T1000 (cell line): ENCODE measurements around the gene FBXL5.
A peak's percentile ranks its signal among the peaks of the same experiment; 100 is the strongest.

Experiments
- DNase-seq: peaks from one replicate; lab custom pipeline; 2025; ENCODE audit warnings: mixed read lengths; lab: John Stamatoyannopoulos, UW

Gene FBXL5, protein sequence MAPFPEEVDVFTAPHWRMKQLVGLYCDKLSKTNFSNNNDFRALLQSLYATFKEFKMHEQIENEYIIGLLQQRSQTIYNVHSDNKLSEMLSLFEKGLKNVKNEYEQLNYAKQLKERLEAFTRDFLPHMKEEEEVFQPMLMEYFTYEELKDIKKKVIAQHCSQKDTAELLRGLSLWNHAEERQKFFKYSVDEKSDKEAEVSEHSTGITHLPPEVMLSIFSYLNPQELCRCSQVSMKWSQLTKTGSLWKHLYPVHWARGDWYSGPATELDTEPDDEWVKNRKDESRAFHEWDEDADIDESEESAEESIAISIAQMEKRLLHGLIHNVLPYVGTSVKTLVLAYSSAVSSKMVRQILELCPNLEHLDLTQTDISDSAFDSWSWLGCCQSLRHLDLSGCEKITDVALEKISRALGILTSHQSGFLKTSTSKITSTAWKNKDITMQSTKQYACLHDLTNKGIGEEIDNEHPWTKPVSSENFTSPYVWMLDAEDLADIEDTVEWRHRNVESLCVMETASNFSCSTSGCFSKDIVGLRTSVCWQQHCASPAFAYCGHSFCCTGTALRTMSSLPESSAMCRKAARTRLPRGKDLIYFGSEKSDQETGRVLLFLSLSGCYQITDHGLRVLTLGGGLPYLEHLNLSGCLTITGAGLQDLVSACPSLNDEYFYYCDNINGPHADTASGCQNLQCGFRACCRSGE

DNA sequence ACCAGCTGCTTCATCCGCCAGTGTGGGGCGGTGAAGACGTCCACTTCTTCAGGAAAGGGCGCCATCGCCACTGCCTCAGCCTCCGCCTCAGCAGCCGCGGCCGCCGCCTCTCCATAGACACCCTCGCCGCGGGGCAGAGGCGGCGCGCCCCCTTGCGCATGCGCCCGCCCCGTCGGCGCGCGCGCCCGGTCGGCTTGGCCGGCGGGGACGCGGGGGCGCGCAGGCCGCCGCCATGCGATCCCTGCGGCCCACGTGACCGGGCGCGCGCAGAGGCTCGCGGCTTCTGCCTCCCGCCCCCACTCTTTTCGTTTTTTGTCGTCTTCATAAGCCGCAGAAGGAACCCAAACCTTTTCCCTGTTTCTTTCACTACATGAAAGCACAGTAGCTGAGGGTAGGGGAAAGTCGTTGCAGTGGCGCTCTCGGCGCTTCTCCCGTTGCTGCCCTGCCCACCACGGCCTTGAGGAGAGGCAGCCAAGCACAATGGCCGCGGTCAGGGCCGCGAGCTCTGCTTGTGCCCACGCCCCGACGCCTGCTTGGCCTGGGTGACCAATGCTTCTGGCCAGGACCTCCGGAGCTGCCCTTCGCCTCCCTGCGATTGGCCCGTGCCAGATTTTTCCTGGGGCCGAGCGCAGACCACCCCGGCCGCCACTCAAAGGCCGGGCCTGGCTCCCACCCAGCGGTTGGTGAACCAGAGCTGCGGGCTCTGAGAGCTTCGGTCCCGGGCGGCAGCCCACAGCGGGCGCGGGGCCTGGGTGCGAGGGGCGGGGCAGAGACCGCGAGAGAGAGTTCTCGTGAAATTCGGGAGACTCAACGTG, at the start of gene FBXL5:
TSS of gene FBXL5 (minus strand) at position 135 of the 815 bp plus-strand sequence. CDS start at position 65, 70 bp downstream.
- DNase-seq, result peak; percentile 87

DNA sequence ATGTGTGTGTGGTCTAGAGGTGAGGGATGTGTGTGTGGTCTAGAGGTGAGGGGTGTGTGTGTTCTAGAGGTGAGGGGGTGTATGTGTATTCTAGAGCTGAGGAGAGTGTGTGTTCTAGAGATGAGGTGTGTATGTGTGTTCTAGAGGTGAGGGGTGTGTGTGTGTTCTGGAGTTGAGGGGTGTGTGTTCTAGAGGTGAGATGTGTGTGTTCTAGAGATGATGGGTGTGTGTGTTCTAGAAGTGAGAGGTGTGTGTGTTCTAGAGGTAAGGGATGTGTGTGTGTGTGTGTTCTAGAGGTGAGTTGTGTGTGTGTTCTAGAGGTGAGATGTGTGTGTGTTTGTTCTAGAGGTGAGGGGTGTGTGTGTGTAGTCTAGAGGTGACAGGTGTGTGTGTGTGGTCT, 49.0 kb upstream of the FBXL5 start:
- DNase-seq, result no peak

DNA sequence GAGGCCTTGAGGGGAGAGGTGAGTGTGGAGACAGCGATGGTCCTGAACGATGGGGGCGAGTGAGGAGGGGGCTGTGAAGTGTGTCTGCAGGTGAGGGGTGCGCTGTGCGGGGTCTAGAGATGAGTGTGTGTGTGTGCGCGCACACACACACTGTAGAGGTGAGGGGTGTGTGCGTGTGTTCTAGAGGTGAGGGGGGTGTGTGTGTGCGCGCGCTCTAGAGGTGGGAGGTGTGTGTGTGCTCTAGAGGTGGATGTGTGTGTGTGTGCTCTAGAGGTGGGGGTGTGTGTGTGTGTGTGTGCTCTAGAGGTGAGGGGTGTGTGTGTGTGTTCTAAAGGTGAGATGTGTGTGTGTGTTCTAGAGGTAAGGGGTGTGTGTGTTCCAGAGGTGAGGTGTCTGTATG, 48.3 kb upstream of the FBXL5 start:
- no peak for DNase-seq

DNA sequence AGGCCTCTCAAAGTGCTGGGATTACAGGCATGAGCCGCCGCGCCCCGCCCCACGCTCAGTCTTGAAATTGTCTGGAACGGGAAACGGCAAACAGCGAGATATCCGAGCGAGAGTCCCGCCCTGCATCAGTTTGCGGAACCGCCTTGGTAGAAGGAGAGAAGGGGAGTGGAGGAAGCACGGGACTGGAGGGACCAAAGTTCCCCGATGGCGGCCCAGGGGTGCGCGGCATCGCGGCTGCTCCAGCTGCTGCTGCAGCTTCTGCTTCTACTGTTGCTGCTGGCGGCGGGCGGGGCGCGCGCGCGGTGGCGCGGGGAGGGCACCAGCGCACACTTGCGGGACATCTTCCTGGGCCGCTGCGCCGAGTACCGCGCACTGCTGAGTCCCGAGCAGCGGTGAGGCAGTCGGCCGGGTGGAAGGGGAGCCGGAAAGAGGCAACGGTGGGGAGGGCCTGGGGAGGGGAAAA, 47.8 kb upstream of the FBXL5 start, which contains the start of gene BST1:
TSS of gene BST1 (plus strand) at position 125 of the 463 bp plus-strand sequence. CDS start at position 205, 80 bp downstream.
- no peak for DNase-seq

DNA sequence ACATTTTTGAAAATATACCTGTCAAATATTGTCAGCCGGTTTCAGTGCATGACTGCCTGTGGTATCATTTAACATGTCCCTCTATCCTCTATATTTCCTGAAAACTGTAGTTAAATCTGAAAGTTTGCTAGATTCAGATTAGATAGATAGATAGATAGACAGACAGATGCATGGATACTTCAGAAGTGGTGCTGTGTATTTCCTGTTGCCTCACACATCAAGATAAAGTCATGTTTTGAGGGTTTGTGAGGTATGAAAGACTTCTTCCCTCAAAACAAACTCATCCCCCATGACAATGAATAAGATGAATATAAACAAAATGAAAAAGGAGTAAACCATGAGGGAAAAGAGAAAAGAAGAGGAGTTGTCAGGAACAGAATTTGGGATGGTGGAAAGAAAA, 41.7 kb upstream of the FBXL5 start:
- no peak for DNase-seq

DNA sequence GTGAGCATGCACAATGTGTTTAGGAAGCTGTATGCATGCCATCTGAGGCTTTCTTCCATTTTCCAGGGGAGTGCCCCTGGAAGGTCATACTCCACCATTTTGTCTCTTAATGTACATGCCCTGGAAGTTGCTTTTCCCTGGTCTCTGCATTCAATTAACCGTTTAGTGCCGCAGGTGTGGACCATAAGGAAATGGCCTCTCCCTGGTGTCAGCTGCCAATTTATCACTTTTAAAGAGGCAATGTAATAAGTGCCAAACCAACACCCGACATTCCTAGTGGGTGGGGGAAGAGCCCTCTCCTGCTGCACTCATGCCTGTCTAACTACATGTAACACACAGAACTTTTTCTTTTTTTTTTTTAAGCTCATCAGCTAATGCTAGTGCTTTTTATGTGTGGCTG, 40.6 kb upstream of the FBXL5 start:
- DNase-seq, result no peak

DNA sequence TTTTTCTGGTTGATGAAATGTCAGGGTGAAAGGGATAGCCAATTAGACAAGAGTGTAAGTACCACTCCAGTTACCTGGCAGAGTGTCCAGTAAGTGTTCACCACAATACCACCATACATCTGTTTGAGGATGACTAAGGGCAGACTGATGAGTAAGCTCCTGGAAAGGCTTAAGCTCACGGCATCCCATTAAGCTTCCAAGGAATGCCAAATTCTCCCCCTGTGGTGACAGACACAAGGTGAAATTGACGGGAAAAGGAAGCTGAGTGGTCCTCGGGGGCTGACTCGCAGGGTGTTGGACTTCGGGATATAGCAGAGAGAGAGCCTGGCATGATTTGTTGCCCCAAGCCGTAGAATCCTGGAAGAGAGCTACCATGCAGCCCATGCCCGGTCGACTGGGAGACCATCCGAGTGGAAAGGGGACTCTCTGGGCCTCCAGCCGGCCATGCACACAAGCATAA, 40.1 kb upstream of the FBXL5 start:
- peak; percentile 72 for DNase-seq

DNA sequence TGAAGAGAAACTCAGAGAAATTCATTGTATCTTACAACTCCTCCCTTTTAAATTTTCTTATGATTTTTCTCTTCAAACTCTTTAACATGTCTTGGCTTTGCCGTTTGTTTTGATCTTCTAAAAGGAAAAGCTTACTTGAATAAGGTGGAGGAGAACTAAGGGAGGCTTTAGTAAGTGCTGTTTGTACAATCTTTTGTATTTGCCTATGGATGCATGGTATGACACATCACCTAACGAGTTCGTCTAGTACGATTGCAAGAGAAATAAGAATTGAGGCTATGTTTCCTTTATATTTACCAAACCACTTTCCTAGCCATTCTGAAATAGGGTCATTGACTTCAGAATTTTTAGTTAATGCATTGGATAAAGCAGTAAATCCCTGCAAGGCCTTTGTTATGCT, 39.3 kb upstream of the FBXL5 start:
- no peak for DNase-seq

DNA sequence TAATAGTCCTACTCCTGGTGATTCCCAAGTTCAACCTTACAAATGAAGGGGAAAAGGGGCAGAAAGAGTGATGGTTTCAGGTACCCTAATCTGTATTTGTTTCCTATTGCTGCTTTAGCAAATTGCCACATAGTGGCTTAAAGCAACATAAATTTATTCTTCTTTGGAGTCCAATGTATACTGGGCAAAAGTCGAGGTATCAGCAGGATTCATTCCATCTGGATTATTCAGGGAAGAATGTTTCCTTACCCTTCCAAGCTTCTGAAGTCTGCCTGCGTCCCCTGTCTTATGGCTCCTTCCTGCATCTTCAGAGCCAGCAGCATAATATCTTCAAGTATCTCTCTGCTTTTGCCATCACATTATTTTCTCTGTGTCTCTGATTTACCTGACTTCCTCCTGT, 37.4 kb upstream of the FBXL5 start:
- DNase-seq, result no peak

DNA sequence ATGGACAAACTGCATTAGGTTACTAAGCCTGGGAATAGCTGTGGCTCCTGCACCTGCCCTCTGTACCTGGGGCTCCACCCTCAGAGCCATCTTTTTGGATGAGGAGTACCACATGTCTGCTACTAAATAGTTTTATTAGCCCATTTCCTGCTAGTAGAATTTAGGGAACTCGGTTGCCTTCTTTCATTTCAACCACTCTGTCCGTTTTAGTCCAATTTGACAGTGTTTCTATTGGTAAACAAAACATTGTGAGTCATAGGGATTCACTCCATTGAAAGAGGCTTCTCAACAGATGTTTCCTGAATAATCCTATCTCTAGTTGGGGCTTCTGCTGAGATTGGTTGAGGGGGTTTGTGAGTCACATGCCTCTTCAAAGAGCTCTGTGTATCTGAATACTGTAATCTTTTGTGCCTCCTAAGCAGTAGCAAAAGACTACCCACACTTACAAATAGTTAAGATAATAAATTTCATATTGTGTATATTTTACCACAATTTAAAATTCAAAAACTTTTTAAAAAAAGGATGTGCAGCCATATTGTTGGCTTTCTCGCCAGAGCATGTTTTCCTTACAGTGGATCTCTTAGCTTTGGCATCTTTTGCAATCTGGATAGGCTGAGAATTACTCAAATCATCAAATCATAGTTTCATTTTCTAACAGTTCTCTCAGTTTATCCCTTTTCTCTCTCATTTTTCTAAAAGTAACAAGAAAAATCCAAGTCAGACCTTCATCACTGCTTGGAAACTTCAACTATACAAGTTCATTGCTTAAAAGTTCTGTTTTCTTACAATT, 36.4 kb upstream of the FBXL5 start:
- peak; percentile 36 for DNase-seq

DNA sequence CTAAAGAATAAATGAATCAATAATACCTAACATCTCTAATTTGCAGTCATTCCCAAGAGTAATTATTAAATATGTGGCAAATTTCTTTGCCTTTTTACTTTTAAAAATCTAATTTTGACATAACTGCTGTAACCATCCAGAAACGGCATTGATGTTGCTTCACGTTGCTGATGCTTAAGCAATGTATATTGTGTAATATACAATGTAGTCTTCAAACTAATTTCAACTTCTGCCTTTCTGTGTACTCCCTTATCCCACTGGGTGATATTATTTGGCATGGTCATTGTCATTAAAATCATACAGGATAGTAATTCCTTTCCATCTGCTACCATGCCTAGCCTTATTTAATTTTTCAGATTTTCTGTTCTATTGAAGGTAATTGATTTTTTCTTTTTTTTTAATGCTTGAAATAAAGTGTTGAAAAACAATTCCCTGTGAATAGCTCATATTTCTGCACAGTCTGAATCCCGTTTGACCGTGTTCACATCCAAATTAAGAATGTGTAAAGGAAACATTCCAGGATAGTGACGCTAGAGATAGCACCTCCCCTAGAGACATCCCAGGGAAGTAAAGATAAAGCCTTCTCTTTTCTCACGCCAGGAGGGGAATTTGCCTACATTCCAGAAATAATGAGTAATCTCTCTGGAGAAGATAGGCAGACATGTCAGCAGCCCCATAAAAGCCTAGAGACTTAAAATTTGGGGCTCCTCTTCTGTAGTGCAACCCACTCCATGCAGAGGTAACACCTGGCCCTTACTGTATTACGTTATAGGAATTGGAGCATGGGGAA, 35.1 kb upstream of the FBXL5 start:
- peak; percentile 62 for DNase-seq

DNA sequence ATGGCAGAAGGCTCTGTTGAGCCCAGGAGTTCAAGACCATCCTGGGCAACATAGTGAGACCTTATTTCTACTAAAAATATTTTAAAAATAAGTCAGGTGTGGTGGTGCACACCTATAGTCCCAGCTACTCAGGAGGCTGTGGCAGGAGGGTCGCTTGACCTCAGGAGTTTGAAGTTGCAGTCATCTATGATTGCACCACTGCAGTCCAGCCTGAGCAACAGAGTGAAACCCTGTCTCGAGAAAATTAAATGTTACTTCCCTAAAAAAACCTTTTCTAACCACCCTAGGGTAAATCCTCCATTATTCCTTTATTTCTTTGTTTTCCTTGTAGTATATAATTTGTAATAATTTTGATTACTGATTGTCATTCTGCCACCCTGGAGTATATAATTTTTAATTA, 34.4 kb upstream of the FBXL5 start:
- no peak for DNase-seq

DNA sequence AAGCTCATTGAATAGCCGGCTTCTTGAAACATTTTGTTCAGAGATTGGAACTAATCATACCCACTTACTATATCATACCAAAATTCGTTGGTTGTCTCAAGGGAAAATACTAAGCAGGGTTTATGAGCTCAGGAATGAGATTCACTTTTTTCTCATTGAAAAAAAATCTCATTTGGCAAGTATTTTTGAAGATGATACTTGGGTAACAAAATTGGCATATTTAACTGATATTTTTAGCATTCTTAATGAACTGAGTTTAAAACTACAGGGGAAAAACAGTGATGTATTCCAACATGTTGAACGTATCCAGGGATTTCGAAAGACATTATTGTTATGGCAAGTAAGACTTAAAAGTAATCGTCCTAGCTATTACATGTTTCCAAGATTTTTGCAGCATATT, 32.9 kb upstream of the FBXL5 start:
- no peak for DNase-seq

DNA sequence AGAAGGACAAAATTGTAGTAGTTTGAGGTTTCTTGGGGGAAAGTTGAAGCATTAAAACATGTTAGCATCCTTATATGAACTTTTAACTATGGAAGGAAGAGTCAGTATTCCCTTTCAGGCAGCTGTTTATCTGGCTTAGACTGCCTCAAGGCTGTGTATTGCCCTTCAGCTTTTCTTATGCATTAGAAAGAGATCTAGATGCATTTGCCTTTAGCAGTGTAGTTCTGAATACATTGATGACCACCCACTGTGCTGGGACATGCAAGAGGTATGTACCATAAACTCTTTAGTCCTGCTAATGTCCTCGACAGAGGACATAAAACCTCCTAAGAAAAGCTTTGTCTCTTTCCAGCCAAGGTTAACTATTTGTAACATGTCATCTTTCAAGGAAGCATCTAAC, 29.3 kb upstream of the FBXL5 start:
- no peak for DNase-seq

DNA sequence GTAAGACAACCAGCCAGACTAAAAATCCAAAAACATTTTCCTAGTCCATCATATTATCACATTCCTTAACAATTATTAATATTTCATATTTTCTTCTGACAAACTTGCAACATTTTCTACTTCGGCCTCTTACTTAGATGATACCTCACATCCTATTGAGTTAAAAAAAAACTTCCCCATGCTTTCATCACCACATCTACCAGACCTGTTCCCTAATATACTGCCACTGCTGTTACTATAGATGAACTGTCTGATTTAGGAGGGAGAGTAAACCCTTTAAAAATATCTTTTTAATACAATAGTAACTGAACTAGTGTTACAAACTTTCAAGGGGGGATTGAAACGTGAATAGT, 28.0 kb upstream of the FBXL5 start:
- no peak for DNase-seq

DNA sequence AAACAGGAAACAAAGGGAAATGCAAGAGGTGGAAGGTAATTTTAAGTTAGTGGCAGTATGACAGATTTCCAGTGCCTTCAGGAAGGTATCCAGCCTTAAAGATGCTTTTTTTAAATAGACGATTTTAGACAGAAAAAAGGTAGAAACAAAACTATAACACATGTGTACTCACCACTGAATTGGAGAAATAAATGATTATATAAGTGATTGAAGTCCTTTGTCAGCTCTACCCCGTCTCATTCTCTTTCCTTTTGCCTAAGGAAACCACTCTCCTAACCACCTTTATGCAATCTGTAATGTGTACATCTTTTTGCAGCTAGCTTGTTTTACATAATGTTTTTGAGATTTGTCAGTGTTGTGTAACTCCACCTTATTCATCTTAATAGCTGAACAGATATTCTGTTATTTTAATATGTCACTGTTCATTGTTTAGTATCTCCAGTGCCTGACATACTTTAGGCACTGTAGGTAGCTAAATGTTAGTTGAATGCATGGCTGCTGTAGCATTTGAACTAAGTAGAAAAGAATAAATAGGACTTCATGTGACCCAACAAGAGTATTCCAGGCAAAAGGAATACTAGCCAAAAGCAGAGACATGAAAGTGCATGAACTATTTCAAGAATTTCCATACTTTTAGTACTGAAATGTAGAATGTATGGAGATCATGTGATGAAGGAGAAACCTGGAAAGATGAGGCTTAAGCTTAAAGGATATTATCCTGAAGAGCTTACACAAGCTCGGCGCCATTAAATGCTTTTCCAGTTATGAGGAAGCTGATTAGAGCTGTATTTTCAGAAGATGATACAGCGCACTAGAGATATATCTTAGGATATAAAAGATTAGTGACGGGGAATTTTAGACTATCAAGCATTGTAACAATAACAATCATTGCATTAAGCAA, 27.3 kb upstream of the FBXL5 start:
- DNase-seq, result no peak

DNA sequence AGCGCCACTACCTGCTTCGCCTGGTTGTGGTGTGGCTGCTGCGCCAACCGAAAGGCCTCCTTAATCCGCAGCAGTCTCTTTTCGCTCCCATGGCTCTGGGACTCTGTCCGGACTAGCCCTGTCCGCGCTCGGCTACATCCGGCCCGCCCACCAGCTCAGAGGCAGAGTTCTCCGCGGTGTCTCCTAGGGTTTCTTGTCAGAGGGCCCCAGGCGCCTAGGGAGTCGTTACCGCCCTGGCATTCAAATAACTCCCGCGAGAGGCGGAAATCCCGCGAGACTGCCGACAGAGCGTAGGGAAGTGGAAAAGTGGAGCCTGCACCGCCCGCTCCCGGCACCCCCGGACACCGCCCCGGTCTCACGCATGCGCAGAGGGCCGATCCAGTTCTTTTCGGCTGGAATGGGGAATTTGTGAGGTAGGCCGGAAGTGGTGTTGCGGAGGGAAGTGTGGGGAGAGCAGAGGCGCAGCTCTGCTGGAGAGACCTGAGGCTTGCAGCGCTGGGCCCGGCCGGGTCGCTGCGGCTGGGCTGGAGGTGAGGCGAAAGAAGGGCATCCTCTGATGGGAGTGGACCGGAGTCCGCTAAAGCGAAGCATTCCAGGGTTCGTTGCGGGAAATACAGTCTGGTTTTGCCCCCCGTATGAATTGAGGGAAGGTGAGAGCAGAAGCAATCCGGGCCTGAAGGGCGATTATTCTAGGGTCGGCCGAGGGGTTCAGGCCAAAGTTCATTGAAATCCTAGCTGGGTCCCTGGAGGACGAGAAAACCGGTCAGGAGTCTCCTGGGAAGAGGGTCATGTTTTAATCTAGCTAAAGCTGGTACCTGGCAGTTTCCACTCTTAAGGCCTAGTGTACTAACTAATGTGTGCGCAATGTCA, 26.4 kb upstream of the FBXL5 start, which contains the start of gene FAM200B:
TSS of gene FAM200B (plus strand) at position 456 of the 870 bp plus-strand sequence. CDS start 5,151 bp downstream, outside the sequence.
- peak; percentile 100 for DNase-seq

DNA sequence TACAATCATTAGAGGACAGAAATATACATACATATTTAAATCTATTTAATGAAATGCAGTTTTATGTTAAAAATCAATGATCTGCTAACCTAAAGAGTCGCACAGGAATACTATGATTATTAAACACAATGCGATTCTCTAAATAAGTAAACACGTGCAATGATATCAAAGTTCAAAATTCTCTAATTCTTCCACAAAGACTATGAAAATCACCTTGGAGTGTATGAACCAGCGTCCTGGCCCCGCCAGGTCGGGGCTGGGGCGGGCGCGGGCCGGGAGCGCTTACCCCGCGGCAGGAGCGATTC, 25.9 kb upstream of the FBXL5 start:
- DNase-seq, result no peak

DNA sequence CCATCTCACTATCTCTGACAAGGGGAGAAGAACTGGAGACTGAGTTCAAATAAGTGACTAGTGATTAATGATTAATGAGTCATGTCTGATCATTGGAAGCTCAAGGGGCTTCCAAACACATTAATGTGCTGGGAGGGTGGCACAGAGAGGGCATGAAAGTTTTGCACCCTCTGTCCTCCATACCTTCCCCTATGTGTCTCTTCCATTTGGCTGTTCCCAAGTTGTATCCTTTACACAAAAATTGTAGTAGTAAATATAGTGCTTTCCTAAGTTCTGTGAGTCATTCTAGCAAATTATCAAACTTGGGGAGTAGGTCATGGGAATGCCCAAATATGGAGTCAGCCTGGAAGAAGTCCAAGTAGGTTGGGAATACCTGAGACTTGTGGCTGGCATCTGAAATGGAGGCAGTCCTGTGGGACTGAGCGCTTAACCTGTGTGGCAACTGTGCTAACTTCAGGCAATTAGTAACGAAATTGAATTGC, 22.4 kb upstream of the FBXL5 start:
- no peak for DNase-seq
